Endodermal cell (in vitro differentiated cells): Measurements from ENCODE around the gene USP25. TPM values are rescaled to one million over a fixed set of nuclear protein-coding genes. Genes with fewer than 3 reads are reported as not detected.
A peak's percentile ranks its signal among the peaks of the same experiment; 100 is the strongest.

Source experiments
- DNase-seq: peaks from one replicate; pipeline ENCODE4 v3.0.0-alpha.2; 2017
- H3K27ac ChIP-seq: 2 replicates; pipeline ENCODE4 v1.5.1; 2013; ENCODE audit warnings: mild to moderate bottlenecking, low read depth, low read length, moderate library complexity
- H3K27me3 ChIP-seq: 2 replicates; pipeline ENCODE4 v1.6.1; 2013; ENCODE audit warnings: mild to moderate bottlenecking, low read length, moderate library complexity; ENCODE audit not compliant: insufficient read depth, control insufficient read depth, poor library complexity, severe bottlenecking
- H3K36me3 ChIP-seq: 2 replicates; pipeline ENCODE4 v1.7.0; 2013; ENCODE audit warnings: mild to moderate bottlenecking, low read length, moderate library complexity; ENCODE audit not compliant: control insufficient read depth, insufficient read depth
- H3K4me1 ChIP-seq: one replicate; pipeline ENCODE4 v1.7.0; 2013; ENCODE audit warnings: low read length; ENCODE audit not compliant: control insufficient read depth, insufficient read depth
- H3K4me3 ChIP-seq: 2 replicates; pipeline ENCODE4 v1.5.1; 2013; ENCODE audit warnings: mild to moderate bottlenecking, low read length, moderate library complexity
- H3K9ac ChIP-seq: 2 replicates; pipeline ENCODE4 v1.6.1; 2013; ENCODE audit warnings: mild to moderate bottlenecking, low read length, moderate library complexity; ENCODE audit not compliant: poor library complexity, severe bottlenecking; ENCODE audit errors: extremely low read depth
- H3K9me3 ChIP-seq: 2 replicates; pipeline ENCODE4 v1.6.1; 2013; ENCODE audit warnings: mild to moderate bottlenecking, low read length, moderate library complexity; ENCODE audit not compliant: control insufficient read depth
- H3K27ac Mint-ChIP-seq: 2 replicates; pipeline ENCODE4 v1.8.0; 2020; ENCODE audit warnings: mixed read lengths
- H3K27me3 Mint-ChIP-seq: 2 replicates; pipeline ENCODE4 v1.8.0; 2021; ENCODE audit warnings: mild to moderate bottlenecking, mixed read lengths; ENCODE audit not compliant: insufficient read depth
- H3K36me3 Mint-ChIP-seq: 2 replicates; pipeline ENCODE4 v1.8.0; 2020; ENCODE audit warnings: low read depth, mixed read lengths
- H3K4me1 Mint-ChIP-seq: 2 replicates; pipeline ENCODE4 v1.8.0; 2020; ENCODE audit warnings: mixed read lengths
- H3K4me3 Mint-ChIP-seq: 2 replicates; pipeline ENCODE4 v1.8.0; 2020; ENCODE audit warnings: mild to moderate bottlenecking, moderate library complexity, mixed read lengths
- H3K9me3 Mint-ChIP-seq: 2 replicates; pipeline ENCODE4 v1.8.0; 2020; ENCODE audit warnings: mild to moderate bottlenecking, mixed read lengths
- WGBS, 2 experiments: methylation state at CpG; one replicate each; pipeline versions ENCODE4 v1.1.5 to v1.1.7; 2013; ENCODE audit warnings: missing lambda C conversion rate in 2 of 2, mixed read lengths in 1 of 2; ENCODE audit not compliant: insufficient coverage in 1 of 2, insufficient read length in 1 of 2; 5-methylcytosine and 5-hydroxymethylcytosine counted together
- long read RNA-seq, 4 experiments: library from polyadenylated mRNA in 2 of 4; library from RNA in 1 of 4; library from capped mRNA in 1 of 4; stranded (forward) in 3 of 4; unstranded in 1 of 4; transcript quantifications; one replicate each; pipeline ENCODE4 v2.0.0, GENCODE V29; 2020 to 2021; ENCODE audit warnings: inconsistent platforms in 1 of 4
- polyA plus RNA-seq, 2 experiments: library from polyadenylated mRNA; stranded (reverse); fragments of 50-300 nt; gene quantifications; one replicate each; pipeline ENCODE4 v1.2.3, GENCODE V29; 2013
- total RNA-seq, 2 donors: library from RNA; stranded (reverse); fragmentation: NEBNext Ultra II Directional in 1 of 2; extraction: Animal tissue kit (Norgen Biotek cat#: 25700) in 1 of 2; gene quantifications; 2 replicates in 1 of 2; 3 replicates in 1 of 2; pipeline ENCODE4 v1.2.1, GENCODE V29; 2021
- TF ChIP-seq, protein P1 (sequence below): fragments of 200-600 bp; sonication (generic); conservative IDR thresholded peaks from 2 replicates; pipeline ENCODE4 v1.5.0; 2021; ENCODE audit warnings: antibody characterized with exemption, mild to moderate bottlenecking

Gene USP25, protein sequence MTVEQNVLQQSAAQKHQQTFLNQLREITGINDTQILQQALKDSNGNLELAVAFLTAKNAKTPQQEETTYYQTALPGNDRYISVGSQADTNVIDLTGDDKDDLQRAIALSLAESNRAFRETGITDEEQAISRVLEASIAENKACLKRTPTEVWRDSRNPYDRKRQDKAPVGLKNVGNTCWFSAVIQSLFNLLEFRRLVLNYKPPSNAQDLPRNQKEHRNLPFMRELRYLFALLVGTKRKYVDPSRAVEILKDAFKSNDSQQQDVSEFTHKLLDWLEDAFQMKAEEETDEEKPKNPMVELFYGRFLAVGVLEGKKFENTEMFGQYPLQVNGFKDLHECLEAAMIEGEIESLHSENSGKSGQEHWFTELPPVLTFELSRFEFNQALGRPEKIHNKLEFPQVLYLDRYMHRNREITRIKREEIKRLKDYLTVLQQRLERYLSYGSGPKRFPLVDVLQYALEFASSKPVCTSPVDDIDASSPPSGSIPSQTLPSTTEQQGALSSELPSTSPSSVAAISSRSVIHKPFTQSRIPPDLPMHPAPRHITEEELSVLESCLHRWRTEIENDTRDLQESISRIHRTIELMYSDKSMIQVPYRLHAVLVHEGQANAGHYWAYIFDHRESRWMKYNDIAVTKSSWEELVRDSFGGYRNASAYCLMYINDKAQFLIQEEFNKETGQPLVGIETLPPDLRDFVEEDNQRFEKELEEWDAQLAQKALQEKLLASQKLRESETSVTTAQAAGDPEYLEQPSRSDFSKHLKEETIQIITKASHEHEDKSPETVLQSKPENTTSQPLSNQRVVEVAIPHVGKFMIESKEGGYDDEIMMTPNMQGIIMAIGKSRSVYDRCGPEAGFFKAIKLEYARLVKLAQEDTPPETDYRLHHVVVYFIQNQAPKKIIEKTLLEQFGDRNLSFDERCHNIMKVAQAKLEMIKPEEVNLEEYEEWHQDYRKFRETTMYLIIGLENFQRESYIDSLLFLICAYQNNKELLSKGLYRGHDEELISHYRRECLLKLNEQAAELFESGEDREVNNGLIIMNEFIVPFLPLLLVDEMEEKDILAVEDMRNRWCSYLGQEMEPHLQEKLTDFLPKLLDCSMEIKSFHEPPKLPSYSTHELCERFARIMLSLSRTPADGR
- 10 to 100 TPM; 31.4 to 34.9 TPM for total RNA-seq
- 23.5 TPM for polyA plus RNA-seq (2013, experiment 1 of 2)
- polyA plus RNA-seq (2013, experiment 2 of 2): 23.4 TPM
- long read RNA-seq, experiment 1, partial matches to known transcripts: 6 of 13 reads
- long read RNA-seq, experiment 1, other reads (novel, unspliced or antisense): 4 of 13 reads
- long read RNA-seq, experiment 2, full-length matches to known transcripts: 30 of 47 reads
- long read RNA-seq, experiment 2, partial matches to known transcripts: 4 of 47 reads
- long read RNA-seq, experiment 2, other reads (novel, unspliced or antisense): 13 of 47 reads
- long read RNA-seq, experiment 3, partial matches to known transcripts: 2 of 5 reads
- long read RNA-seq, experiment 3, other reads (novel, unspliced or antisense): 3 of 5 reads
- long read RNA-seq, experiment 4, partial matches to known transcripts: 2 of 2 reads
- long read RNA-seq, experiment 4, other reads (novel, unspliced or antisense): 0 of 2 reads

DNA sequence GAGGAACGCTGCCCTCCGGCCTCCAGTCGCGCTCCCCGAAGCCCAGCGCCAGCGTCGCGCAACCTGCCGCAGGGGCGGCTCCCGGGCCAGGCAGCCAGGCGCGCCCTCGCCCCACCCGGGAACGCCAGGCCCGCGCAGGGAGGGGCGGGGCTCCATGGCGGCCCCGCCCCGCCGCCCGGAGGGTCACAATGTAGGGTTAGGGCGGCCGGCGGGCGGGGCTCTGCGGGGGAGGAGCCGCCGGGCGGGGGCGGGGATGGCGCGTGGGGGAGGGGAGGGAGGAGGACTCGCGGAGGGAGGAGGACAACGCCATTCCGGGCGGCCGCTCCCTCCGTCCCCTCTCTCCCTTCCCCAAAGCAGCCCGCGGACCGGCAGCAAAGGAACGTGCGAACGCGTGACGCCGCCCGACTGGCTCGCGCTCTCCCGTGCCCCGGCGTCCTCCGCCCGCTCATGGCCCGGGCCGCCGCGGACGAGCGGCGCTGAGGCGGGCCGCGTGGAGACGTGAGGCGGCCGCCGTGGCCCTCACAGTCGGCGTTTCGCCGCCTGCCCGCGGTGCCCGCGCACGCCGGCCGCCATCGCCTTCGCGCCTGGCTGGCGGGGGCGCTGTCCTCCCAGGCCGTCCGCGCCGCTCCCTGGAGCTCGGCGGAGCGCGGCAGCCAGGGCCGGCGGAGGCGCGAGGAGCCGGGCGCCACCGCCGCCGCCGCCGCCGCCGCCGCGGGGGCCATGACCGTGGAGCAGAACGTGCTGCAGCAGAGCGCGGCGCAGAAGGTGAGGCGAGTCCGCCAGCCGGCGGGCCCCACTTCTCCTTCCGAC, at the start of gene USP25:
USP25 (plus strand) TSS at position 309 of the 810 bp plus-strand sequence; CDS start at position 721, 412 bp downstream.
- Mint-ChIP-seq H3K36me3 (no peaks in the 10 kb centered on the region), H3K27me3 (no peaks in the 10 kb centered on the region), H3K4me3 (peak within 1 kb of the TSS; percentile 92), H3K27ac (peak within 1 kb of the TSS; percentile 96), H3K9me3 (no peaks in the 10 kb centered on the region), H3K4me1 (peaks cover 10% of the 10 kb centered on the region)
- H3K4me3 ChIP-seq: peak within 1 kb of the TSS; percentile 95
- H3K36me3 ChIP-seq: no peaks in the 10 kb centered on the region
- WGBS, 2 experiments: 0% methylated on average over 22 to 112 of the region's 123 CpGs
- H3K4me1 ChIP-seq: no peaks in the 10 kb centered on the region
- TF ChIP-seq, protein P1, sequence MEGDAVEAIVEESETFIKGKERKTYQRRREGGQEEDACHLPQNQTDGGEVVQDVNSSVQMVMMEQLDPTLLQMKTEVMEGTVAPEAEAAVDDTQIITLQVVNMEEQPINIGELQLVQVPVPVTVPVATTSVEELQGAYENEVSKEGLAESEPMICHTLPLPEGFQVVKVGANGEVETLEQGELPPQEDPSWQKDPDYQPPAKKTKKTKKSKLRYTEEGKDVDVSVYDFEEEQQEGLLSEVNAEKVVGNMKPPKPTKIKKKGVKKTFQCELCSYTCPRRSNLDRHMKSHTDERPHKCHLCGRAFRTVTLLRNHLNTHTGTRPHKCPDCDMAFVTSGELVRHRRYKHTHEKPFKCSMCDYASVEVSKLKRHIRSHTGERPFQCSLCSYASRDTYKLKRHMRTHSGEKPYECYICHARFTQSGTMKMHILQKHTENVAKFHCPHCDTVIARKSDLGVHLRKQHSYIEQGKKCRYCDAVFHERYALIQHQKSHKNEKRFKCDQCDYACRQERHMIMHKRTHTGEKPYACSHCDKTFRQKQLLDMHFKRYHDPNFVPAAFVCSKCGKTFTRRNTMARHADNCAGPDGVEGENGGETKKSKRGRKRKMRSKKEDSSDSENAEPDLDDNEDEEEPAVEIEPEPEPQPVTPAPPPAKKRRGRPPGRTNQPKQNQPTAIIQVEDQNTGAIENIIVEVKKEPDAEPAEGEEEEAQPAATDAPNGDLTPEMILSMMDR: peak; percentile 10
- H3K9me3 ChIP-seq: no peaks in the 10 kb centered on the region
- H3K27ac ChIP-seq: peak within 1 kb of the TSS; percentile 66
- peak; percentile 96 for DNase-seq
- peak within 1 kb of the TSS; percentile 88 for H3K9ac ChIP-seq
- H3K27me3 ChIP-seq: no peaks in the 10 kb centered on the region

DNA sequence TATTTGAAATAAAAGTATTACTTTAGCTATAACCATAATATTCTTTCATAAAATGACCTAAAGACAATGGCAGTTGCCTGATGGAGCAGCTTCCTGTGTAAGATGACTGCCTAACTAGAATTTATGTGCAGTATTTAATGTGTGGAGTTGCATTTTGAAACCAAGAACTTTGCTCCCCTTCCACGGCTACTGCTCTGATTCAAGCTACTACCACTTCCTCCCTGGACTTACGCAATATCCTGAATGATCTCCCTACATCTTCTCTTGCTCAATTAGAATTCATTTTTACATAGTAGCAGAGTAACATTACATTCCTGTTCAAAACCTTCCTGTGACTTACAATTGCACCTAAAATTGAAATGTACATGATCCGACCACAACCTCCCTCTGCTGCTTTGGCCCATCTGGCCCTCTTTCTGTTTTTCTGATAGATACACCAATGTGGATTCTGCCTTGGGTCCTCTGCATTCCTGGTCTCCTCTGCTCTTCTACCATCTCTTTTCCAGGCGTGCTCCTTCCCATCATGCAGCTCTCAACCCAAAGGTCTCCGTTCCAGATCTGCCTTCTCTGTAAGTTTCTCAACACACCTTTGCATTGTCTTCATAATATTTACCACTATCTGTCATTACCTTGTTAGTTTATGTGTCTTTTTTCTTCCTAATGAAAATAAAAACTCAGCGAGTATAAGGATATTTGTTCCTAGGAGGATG, 47.4 kb upstream of the USP25 start:
- no peaks in the 10 kb centered on the region for H3K36me3 Mint-ChIP-seq
- H3K9ac ChIP-seq: no peak overlapping the region
- TF ChIP-seq, protein P1: no peak

More for the DNA sequence above, 47.4 kb upstream of the USP25 start:
- Histone ChIP-seq H3K27me3 (no peaks in the 10 kb centered on the region), H3K27ac (no peak overlapping the region), H3K9me3 (no peaks in the 10 kb centered on the region), H3K36me3 (no peaks in the 10 kb centered on the region), H3K4me1 (no peaks in the 10 kb centered on the region), H3K4me3 (no peak overlapping the region)
- DNase-seq: no peak
- Mint-ChIP-seq H3K4me3 (no peak overlapping the region), H3K27me3 (no peaks in the 10 kb centered on the region), H3K4me1 (no peaks in the 10 kb centered on the region), H3K9me3 (no peaks in the 10 kb centered on the region), H3K27ac (no peak overlapping the region)
- 83 to 84% methylated on average over 5 to 6 of the region's 6 CpGs for WGBS, 2 experiments
